Endodermal cell (in vitro differentiated cells): ENCODE measurements around the gene FAM98C. TPM values are rescaled to one million over a fixed set of nuclear protein-coding genes. Genes with fewer than 3 reads are reported as not detected.
A peak's percentile ranks its signal among the peaks of the same experiment; 100 is the strongest.

ENCODE experiments used
- DNase-seq: peaks from one replicate; pipeline ENCODE4 v3.0.0-alpha.2; 2017
- H3K27ac ChIP-seq: 2 replicates; pipeline ENCODE4 v1.5.1; 2013; ENCODE audit warnings: mild to moderate bottlenecking, low read depth, low read length, moderate library complexity
- H3K27me3 ChIP-seq: 2 replicates; pipeline ENCODE4 v1.6.1; 2013; ENCODE audit warnings: mild to moderate bottlenecking, low read length, moderate library complexity; ENCODE audit not compliant: insufficient read depth, control insufficient read depth, poor library complexity, severe bottlenecking
- H3K36me3 ChIP-seq: 2 replicates; pipeline ENCODE4 v1.7.0; 2013; ENCODE audit warnings: mild to moderate bottlenecking, low read length, moderate library complexity; ENCODE audit not compliant: control insufficient read depth, insufficient read depth
- H3K4me1 ChIP-seq: one replicate; pipeline ENCODE4 v1.7.0; 2013; ENCODE audit warnings: low read length; ENCODE audit not compliant: control insufficient read depth, insufficient read depth
- H3K4me3 ChIP-seq: 2 replicates; pipeline ENCODE4 v1.5.1; 2013; ENCODE audit warnings: mild to moderate bottlenecking, low read length, moderate library complexity
- H3K9ac ChIP-seq: 2 replicates; pipeline ENCODE4 v1.6.1; 2013; ENCODE audit warnings: mild to moderate bottlenecking, low read length, moderate library complexity; ENCODE audit not compliant: poor library complexity, severe bottlenecking; ENCODE audit errors: extremely low read depth
- H3K9me3 ChIP-seq: 2 replicates; pipeline ENCODE4 v1.6.1; 2013; ENCODE audit warnings: mild to moderate bottlenecking, low read length, moderate library complexity; ENCODE audit not compliant: control insufficient read depth
- H3K27ac Mint-ChIP-seq: 2 replicates; pipeline ENCODE4 v1.8.0; 2020; ENCODE audit warnings: mixed read lengths
- H3K27me3 Mint-ChIP-seq: 2 replicates; pipeline ENCODE4 v1.8.0; 2021; ENCODE audit warnings: mild to moderate bottlenecking, mixed read lengths; ENCODE audit not compliant: insufficient read depth
- H3K36me3 Mint-ChIP-seq: 2 replicates; pipeline ENCODE4 v1.8.0; 2020; ENCODE audit warnings: low read depth, mixed read lengths
- H3K4me1 Mint-ChIP-seq: 2 replicates; pipeline ENCODE4 v1.8.0; 2020; ENCODE audit warnings: mixed read lengths
- H3K4me3 Mint-ChIP-seq: 2 replicates; pipeline ENCODE4 v1.8.0; 2020; ENCODE audit warnings: mild to moderate bottlenecking, moderate library complexity, mixed read lengths
- H3K9me3 Mint-ChIP-seq: 2 replicates; pipeline ENCODE4 v1.8.0; 2020; ENCODE audit warnings: mild to moderate bottlenecking, mixed read lengths
- CTCF ChIP-seq: fragments of 200-600 bp; sonication (generic); conservative IDR thresholded peaks from 2 replicates; pipeline ENCODE4 v1.5.0; 2021; ENCODE audit warnings: antibody characterized with exemption, mild to moderate bottlenecking
- WGBS, 2 experiments: methylation state at CpG; one replicate each; pipeline versions ENCODE4 v1.1.5 to v1.1.7; 2013; ENCODE audit warnings: missing lambda C conversion rate in 2 of 2, mixed read lengths in 1 of 2; ENCODE audit not compliant: insufficient coverage in 1 of 2, insufficient read length in 1 of 2; 5-methylcytosine and 5-hydroxymethylcytosine counted together
- total RNA-seq, 2 donors: library from RNA; stranded (reverse); fragmentation: NEBNext Ultra II Directional in 1 of 2; extraction: Animal tissue kit (Norgen Biotek cat#: 25700) in 1 of 2; gene quantifications; 2 replicates in 1 of 2; 3 replicates in 1 of 2; pipeline ENCODE4 v1.2.1, GENCODE V29; 2021

Gene FAM98C
- total RNA-seq, 2 donors from 2014 or later, result 8.6 to 13.7 TPM

GRCh38 chr19:38375098-38375493, 27.8 kb upstream of the FAM98C start:
- Histone ChIP-seq H3K9ac (peak overlapping the region; percentile 96), H3K4me3 (peak overlapping the region; percentile 97), H3K27ac (peak overlapping the region; percentile 83), H3K27me3 (peaks cover 16% of the 10 kb centered on the region), H3K4me1 (peaks cover 3% of the 10 kb centered on the region), H3K36me3 (peaks cover 21% of the 10 kb centered on the region), H3K9me3 (no peaks in the 10 kb centered on the region)
- H3K27ac Mint-ChIP-seq, result peak overlapping the region; percentile 98
- peaks cover 22% of the 10 kb centered on the region for H3K27me3 Mint-ChIP-seq
- peaks cover 10% of the 10 kb centered on the region for H3K4me1 Mint-ChIP-seq
- H3K9me3 Mint-ChIP-seq, result no peaks in the 10 kb centered on the region
- no peak for TF ChIP-seq CTCF
- no peak for DNase-seq
- H3K36me3 Mint-ChIP-seq, result peaks cover 14% of the 10 kb centered on the region
- H3K4me3 Mint-ChIP-seq, result peak overlapping the region; percentile 99
- 1% methylated on average over 15 to 18 of the region's 18 CpGs for WGBS, 2 experiments

DNA sequence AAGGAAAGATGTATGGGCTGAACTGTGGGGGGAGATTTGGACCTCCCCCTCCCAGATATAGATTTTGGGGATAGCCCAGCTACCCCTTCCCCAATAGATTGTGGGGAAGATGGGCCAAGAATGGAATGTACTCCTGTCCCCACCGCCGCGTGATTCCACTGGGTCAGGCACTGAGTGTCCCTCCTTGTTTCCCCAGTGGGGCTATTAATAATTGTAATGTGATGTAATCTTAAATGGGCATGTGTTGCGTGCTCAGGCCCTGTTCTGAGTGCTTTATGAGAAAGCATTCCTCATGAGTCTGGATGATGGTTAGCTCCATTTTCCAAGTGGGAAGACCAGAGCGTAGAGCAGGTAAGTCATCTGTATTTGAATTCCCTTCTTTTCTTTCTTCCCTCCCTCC, 27.1 kb upstream of the FAM98C start:
- peak overlapping the region; percentile 99 for H3K4me3 Mint-ChIP-seq
- H3K4me1 Mint-ChIP-seq, result peaks cover 10% of the 10 kb centered on the region
- H3K27me3 ChIP-seq, result peaks cover 14% of the 10 kb centered on the region
- peak overlapping the region; percentile 97 for H3K4me3 ChIP-seq
- peaks cover 22% of the 10 kb centered on the region for H3K36me3 ChIP-seq
- no peaks in the 10 kb centered on the region for H3K9me3 ChIP-seq
- no peaks in the 10 kb centered on the region for H3K9me3 Mint-ChIP-seq
- H3K9ac ChIP-seq, result peak overlapping the region; percentile 96
- H3K27me3 Mint-ChIP-seq, result peaks cover 16% of the 10 kb centered on the region
- H3K4me1 ChIP-seq, result peaks cover 3% of the 10 kb centered on the region
- H3K36me3 Mint-ChIP-seq, result peaks cover 18% of the 10 kb centered on the region
- no peak overlapping the region for H3K27ac ChIP-seq
- H3K27ac Mint-ChIP-seq, result peak overlapping the region; percentile 98
- TF ChIP-seq CTCF, result no peak
- 92 to 100% methylated on average over 1 to 5 of the region's 5 CpGs for WGBS, 2 experiments
- no peak for DNase-seq

GRCh38 chr19:38376576-38376975, 26.3 kb upstream of the FAM98C start:
- no peak for TF ChIP-seq CTCF
- no peak overlapping the region for H3K27ac ChIP-seq
- Mint-ChIP-seq H3K4me1 (peaks cover 10% of the 10 kb centered on the region), H3K36me3 (peaks cover 26% of the 10 kb centered on the region), H3K9me3 (no peaks in the 10 kb centered on the region), H3K4me3 (peak overlapping the region; percentile 99), H3K27me3 (peaks cover 10% of the 10 kb centered on the region), H3K27ac (no peak overlapping the region)
- 84 to 93% methylated on average over 3 of the region's 3 CpGs for WGBS, 2 experiments
- peaks cover 30% of the 10 kb centered on the region for H3K36me3 ChIP-seq
- peaks cover 3% of the 10 kb centered on the region for H3K4me1 ChIP-seq
- H3K9me3 ChIP-seq, result no peaks in the 10 kb centered on the region
- no peak for DNase-seq
- no peak overlapping the region for H3K9ac ChIP-seq
- H3K4me3 ChIP-seq, result peak overlapping the region; percentile 97
- peaks cover 6% of the 10 kb centered on the region for H3K27me3 ChIP-seq
